Testis (tissue), 2 donors: Measurements from ENCODE around the gene CDKAL1.

Source experiments
- CTCF ChIP-seq, 3 experiments: fragments of 450-650 bp in 2 of 3; fragments of 200-600 bp in 1 of 3; sonication (generic) in 1 of 3; IDR thresholded peaks; one replicate each; pipeline ENCODE4 v1.5.1; 2016 to 2019; ENCODE audit warnings: antibody characterized with exemption in 3 of 3, mild to moderate bottlenecking in 2 of 3, moderate library complexity in 1 of 3
- POLR2A ChIP-seq: fragments of 450-650 bp; IDR thresholded peaks from one replicate; pipeline ENCODE4 v1.6.1; 2017; ENCODE audit warnings: antibody characterized with exemption, mild to moderate bottlenecking, moderate library complexity

DNA sequence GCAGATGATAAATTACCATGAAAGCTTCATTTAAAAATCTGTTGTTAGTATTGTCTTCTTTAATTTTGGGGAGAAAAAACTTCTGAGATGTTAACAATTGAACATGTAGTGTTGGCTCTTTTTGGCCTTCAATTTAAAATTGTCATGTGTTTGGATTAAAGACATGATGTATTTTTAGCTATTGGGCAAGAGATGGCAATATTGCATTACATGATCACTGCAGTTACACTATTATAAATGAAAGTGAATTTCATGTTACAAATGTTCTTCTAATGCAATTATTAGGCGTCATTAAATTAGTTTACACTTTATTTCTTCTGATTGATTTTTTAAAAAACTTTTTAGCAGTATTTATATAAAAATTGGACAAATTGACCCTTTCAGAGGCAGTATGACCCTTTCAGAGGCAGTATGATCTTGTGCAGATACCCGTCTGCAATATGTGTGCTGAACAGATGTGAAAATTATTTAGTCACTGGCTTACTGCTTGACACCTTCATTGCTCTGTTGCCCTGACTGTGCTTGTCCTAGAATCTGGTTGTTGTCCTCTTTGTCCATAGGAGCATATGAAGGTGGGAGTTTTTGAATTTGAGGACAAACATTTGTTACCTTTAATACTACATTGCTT, 25.8 kb downstream of the CDKAL1 start:
- TF ChIP-seq CTCF (IDR thresholded peaks at IDR 0.05) (no peak), POLR2A (no peak)
